Smooth muscle cell (in vitro differentiated cells): ENCODE measurements around the gene ST3GAL2. TPM values are rescaled to one million over a fixed set of nuclear protein-coding genes. Genes with fewer than 3 reads are reported as not detected.

Source experiments
- DNase-seq: peaks from one replicate; lab custom pipeline; 2025; ENCODE audit not compliant: unreplicated experiment; lab: John Stamatoyannopoulos, UW
- H2AFZ ChIP-seq: fragments of 200-600 bp; sonication (generic); 2 replicates; pipeline ENCODE4 v1.6.0; 2016; ENCODE audit warnings: antibody characterized with exemption, low read depth, mild to moderate bottlenecking
- H3F3A ChIP-seq: fragments of 200-600 bp; sonication (generic); 2 replicates; pipeline ENCODE4 v1.6.0; 2017; ENCODE audit warnings: antibody characterized with exemption, low read depth
- H3K27ac ChIP-seq: fragments of 200-600 bp; sonication (generic); 2 replicates; pipeline ENCODE4 v1.5.1; 2016; ENCODE audit warnings: low read depth, mild to moderate bottlenecking
- H3K27me3 ChIP-seq: fragments of 200-600 bp; sonication (generic); 2 replicates; pipeline ENCODE4 v1.6.1; 2016; ENCODE audit warnings: low read depth, mild to moderate bottlenecking
- H3K36me3 ChIP-seq: fragments of 200-600 bp; sonication (generic); 2 replicates; pipeline ENCODE4 v1.5.1; 2016; ENCODE audit warnings: low read depth
- H3K4me1 ChIP-seq: fragments of 200-600 bp; sonication (generic); 2 replicates; pipeline ENCODE4 v1.5.1; 2016; ENCODE audit warnings: low read depth
- H3K4me2 ChIP-seq: fragments of 200-600 bp; sonication (generic); 2 replicates; pipeline ENCODE4 v1.6.0; 2016; ENCODE audit warnings: mild to moderate bottlenecking
- H3K4me3 ChIP-seq: fragments of 200-600 bp; sonication (generic); 2 replicates; pipeline ENCODE4 v1.5.1; 2016; ENCODE audit warnings: mild to moderate bottlenecking
- H3K79me2 ChIP-seq: fragments of 200-600 bp; sonication (generic); 2 replicates; pipeline ENCODE4 v1.6.0; 2016; ENCODE audit warnings: low read depth, mild to moderate bottlenecking
- H3K9ac ChIP-seq: fragments of 200-600 bp; sonication (generic); 2 replicates; pipeline ENCODE4 v1.6.0; 2016; ENCODE audit warnings: low read depth
- H3K9me3 ChIP-seq: fragments of 200-600 bp; sonication (generic); replicated peaks from 2 replicates; pipeline ENCODE4 v1.5.1; 2016; ENCODE audit warnings: low read depth
- H4K20me1 ChIP-seq: fragments of 200-600 bp; sonication (generic); 2 replicates; pipeline ENCODE4 v1.6.0; 2016; ENCODE audit warnings: low read depth
- CTCF ChIP-seq: fragments of 200-600 bp; sonication (generic); IDR thresholded peaks from 2 replicates; pipeline ENCODE4 v1.5.1; 2017; ENCODE audit warnings: borderline replicate concordance, mild to moderate bottlenecking, antibody characterized with exemption; ENCODE audit not compliant: insufficient read depth, poor library complexity, severe bottlenecking
- WGBS: methylation state at CpG from one replicate; pipeline ENCODE4 v1.1.7; 2016; ENCODE audit warnings: low lambda C conversion rate; 5-methylcytosine and 5-hydroxymethylcytosine counted together
- polyA plus RNA-seq: library from polyadenylated mRNA; unstranded; fragments of >200 nt; fragmentation: Nextera tagmentation; extraction: Ambion mirVana; gene quantifications from 2 replicates; pipeline ENCODE4 v1.2.1, GENCODE V29; 2016
- total RNA-seq: library from RNA; depleted of rRNA; stranded (reverse); fragments of >200 nt; gene quantifications from 2 replicates; pipeline ENCODE4 v1.2.3, GENCODE V29; 2014

The ST3GAL2 gene
- total and polyA plus RNA-seq, 2 experiments from 2014 or later: 32.5 to 42.3 TPM

DNA sequence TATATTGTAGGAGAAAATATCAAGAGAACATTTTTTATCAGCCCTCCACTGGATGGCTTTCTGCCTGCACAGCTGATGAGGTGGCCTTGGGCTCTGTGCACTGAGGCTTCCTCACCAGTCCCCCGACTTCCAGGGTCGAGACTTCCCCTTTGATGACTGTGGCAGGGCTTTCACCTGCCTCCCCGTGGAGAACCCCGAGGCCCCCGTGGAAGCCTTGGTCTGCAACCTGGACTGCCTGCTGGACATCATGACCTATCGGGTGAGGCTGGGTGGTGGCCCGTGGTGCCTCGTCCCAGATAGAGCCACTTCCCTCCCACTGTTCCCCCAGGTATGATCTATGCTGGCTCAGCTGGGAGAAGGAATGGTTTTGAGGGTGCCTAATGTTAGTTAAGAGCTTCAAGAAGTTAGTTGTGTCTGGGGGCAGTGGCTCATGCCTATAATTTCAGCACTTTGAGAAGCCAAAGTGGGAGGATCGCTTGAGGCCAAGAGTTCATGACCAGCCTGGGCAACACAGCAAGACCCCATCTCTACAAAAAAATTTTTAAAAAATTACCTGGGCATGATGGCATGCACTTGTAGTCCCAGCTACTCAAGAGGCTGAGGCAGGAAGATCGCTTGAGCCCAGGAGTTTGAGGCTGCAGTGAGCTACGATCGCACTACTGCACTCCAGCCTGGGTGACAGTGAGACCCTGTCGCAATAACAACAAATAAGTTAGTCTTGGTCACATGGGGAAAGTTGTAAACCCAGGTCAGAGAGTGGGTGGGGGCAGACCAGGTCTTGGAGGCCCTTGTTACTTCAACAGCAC lies 27.3 kb upstream of the ST3GAL2 start:
- Histone ChIP-seq H3K27me3 (no peaks in the 10 kb centered on the region), H3K4me1 (no peaks in the 10 kb centered on the region), H3K4me3 (no peak overlapping the region), H2AFZ (no peak overlapping the region), H3K9ac (no peak overlapping the region), H3F3A (no peaks in the 10 kb centered on the region), H4K20me1 (no peaks in the 10 kb centered on the region), H3K4me2 (no peak overlapping the region), H3K36me3 (no peaks in the 10 kb centered on the region), H3K9me3 (no peaks in the 10 kb centered on the region), H3K27ac (no peak overlapping the region), H3K79me2 (no peaks in the 10 kb centered on the region)
- WGBS: 93% methylated on average over 13 of the region's 13 CpGs
- DNase-seq: no peak
- TF ChIP-seq CTCF: no peak

GRCh38 chr16:70463235-70463634 lies 24.3 kb upstream of the ST3GAL2 start:
- no peak overlapping the region for H3K9ac ChIP-seq
- no peaks in the 10 kb centered on the region for H3K4me1 ChIP-seq
- WGBS: 96% methylated on average over 2 of the region's 2 CpGs
- H3K4me2 ChIP-seq: no peak overlapping the region
- no peaks in the 10 kb centered on the region for H3K36me3 ChIP-seq
- no peak for DNase-seq
- H3K79me2 ChIP-seq: no peaks in the 10 kb centered on the region
- H4K20me1 ChIP-seq: no peaks in the 10 kb centered on the region
- no peak overlapping the region for H3K27ac ChIP-seq
- H3K4me3 ChIP-seq: no peak overlapping the region
- H2AFZ ChIP-seq: no peak overlapping the region
- no peaks in the 10 kb centered on the region for H3K9me3 ChIP-seq
- H3K27me3 ChIP-seq: no peaks in the 10 kb centered on the region
- H3F3A ChIP-seq: no peaks in the 10 kb centered on the region
- TF ChIP-seq CTCF: no peak

DNA sequence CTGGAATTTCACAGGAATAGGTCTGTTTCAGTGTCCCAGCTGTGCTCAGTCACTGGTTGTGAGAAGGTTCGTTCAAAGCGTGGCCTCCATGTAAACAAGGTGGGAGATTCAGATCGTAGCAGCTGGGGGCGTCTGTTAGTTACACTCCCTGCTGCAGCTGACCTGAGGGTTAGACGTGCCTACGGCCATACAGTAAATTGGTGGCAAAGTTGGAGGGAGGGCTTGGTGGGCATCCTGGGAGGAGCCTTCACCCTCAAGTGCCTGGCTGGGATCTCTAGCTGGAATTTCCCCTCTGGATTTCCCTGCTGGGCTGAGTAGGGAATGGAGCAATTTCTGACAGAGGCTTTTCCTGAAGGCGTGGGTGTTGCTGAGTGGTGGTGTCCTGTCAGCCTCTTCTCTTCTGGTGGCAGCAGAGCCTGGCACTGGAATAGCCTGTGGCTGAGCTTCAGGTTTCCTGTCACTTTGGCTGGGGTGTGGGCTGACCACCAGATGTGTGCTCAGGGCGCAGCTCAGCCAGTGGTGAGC lies 21.9 kb upstream of the ST3GAL2 start:
- no peak overlapping the region for H2AFZ ChIP-seq
- H3K4me2 ChIP-seq: no peak overlapping the region
- H3K79me2 ChIP-seq: no peaks in the 10 kb centered on the region
- no peaks in the 10 kb centered on the region for H4K20me1 ChIP-seq
- H3F3A ChIP-seq: no peaks in the 10 kb centered on the region
- no peaks in the 10 kb centered on the region for H3K36me3 ChIP-seq
- peak overlapping the region; percentile 7 for H3K27ac ChIP-seq
- DNase-seq: no peak
- H3K27me3 ChIP-seq: no peaks in the 10 kb centered on the region
- H3K9me3 ChIP-seq: no peaks in the 10 kb centered on the region
- H3K4me3 ChIP-seq: no peak overlapping the region
- H3K4me1 ChIP-seq: no peaks in the 10 kb centered on the region
- WGBS: 44% methylated on average over 8 of the region's 8 CpGs
- no peak overlapping the region for H3K9ac ChIP-seq
- TF ChIP-seq CTCF: no peak
